ENCODE measurements around the gene NAALAD2. TPM values are rescaled to one million over a fixed set of nuclear protein-coding genes. Genes with fewer than 3 reads are reported as not detected.

NAALAD2 gene
- polyA plus RNA-seq, 1 donor (not counting 4 experiments of a cell fraction or from before 2014, with no cell fraction given), result not detected

GRCh38 chr11:90176069-90176468, 41.6 kb downstream of the NAALAD2 start:
- no peaks in the 10 kb centered on the region for H3K4me1 ChIP-seq (ENCODE audit: control insufficient read depth, extremely low read depth, insufficient read depth, low read length)
- H3K36me3 ChIP-seq (ENCODE audit: control insufficient read depth in 2 of 2, extremely low read depth in 1 of 2, insufficient read depth in 2 of 2, low read length in 2 of 2), result no peaks in the 10 kb centered on the region
- no peaks in the 10 kb centered on the region for H3K79me2 ChIP-seq (ENCODE audit: control insufficient read depth, insufficient read depth, low read length)
- H3K27me3 ChIP-seq (ENCODE audit: control insufficient read depth, extremely low read depth, insufficient read depth, low read length), result no peaks in the 10 kb centered on the region
- H3K9ac ChIP-seq (ENCODE audit: control insufficient read depth, extremely low read depth, insufficient read depth, low read length), result no peak overlapping the region
- no peak for DNase-seq (ENCODE audit: low read depth, low spot score)
- no peaks in the 10 kb centered on the region for H3K9me3 ChIP-seq (ENCODE audit: control insufficient read depth, low read depth, low read length)
- no peak overlapping the region for H2AFZ ChIP-seq (ENCODE audit: control insufficient read depth, low read length)
- dilution Hi-C loops (cut with MboI; ENCODE audit: extremely low pct_ligation_motif_present, low sequenced_read_pairs), result no loop called here
- no peak overlapping the region for H3K4me2 ChIP-seq (ENCODE audit: control insufficient read depth, extremely low read depth, insufficient read depth, low read depth, low read length)
- peaks cover 2% of the 10 kb centered on the region for H4K20me1 ChIP-seq (ENCODE audit: control insufficient read depth, extremely low read depth, insufficient read depth, low read length)
- H3K9me1 ChIP-seq (ENCODE audit: control insufficient read depth, extremely low read depth, insufficient read depth, low read length), result no peaks in the 10 kb centered on the region
- no peak for TF ChIP-seq CTCF (optimal IDR thresholded peaks at IDR 0.05 in 1 of 3, IDR thresholded peaks at IDR 0.05 in 1 of 3, conservative IDR thresholded peaks at IDR 0.05 in 1 of 3; ENCODE audit: extremely low read depth in 1 of 3, insufficient read depth in 2 of 3, low read length in 3 of 3)
- no peak for TF ChIP-seq EZH2 (IDR thresholded peaks at IDR 0.05; ENCODE audit: low read length)
- no peak overlapping the region for H3K27ac ChIP-seq (ENCODE audit: control insufficient read depth, insufficient read depth, low read length)
- no peak overlapping the region for H3K4me3 ChIP-seq (ENCODE audit: control insufficient read depth in 2 of 3, extremely low read depth in 1 of 3, insufficient read depth in 2 of 3, low read depth in 1 of 3, low read length in 3 of 3)
- FAIRE-seq, result no peak

- no peaks in the 10 kb centered on the region for H3K9me3 ChIP-seq (ENCODE audit: control insufficient read depth, low read depth, low read length)
- TF ChIP-seq EZH2 (IDR thresholded peaks at IDR 0.05; ENCODE audit: low read length), result no peak
- TF ChIP-seq CTCF (optimal IDR thresholded peaks at IDR 0.05 in 1 of 3, IDR thresholded peaks at IDR 0.05 in 1 of 3, conservative IDR thresholded peaks at IDR 0.05 in 1 of 3; ENCODE audit: extremely low read depth in 1 of 3, insufficient read depth in 2 of 3, low read length in 3 of 3), result no peak
- DNase-seq (ENCODE audit: low read depth, low spot score) (no peak), FAIRE-seq (no peak)
- no peaks in the 10 kb centered on the region for H3K4me1 ChIP-seq (ENCODE audit: control insufficient read depth, extremely low read depth, insufficient read depth, low read length)
- H2AFZ ChIP-seq (ENCODE audit: control insufficient read depth, low read length), result no peak overlapping the region
- no peak overlapping the region for H3K4me3 ChIP-seq (ENCODE audit: control insufficient read depth in 2 of 3, extremely low read depth in 1 of 3, insufficient read depth in 2 of 3, low read depth in 1 of 3, low read length in 3 of 3)
- H3K79me2 ChIP-seq (ENCODE audit: control insufficient read depth, insufficient read depth, low read length), result no peaks in the 10 kb centered on the region
- H3K27me3 ChIP-seq (ENCODE audit: control insufficient read depth, extremely low read depth, insufficient read depth, low read length), result no peaks in the 10 kb centered on the region
- dilution Hi-C loops (cut with MboI; ENCODE audit: extremely low pct_ligation_motif_present, low sequenced_read_pairs), result no loop called here
- no peaks in the 10 kb centered on the region for H3K36me3 ChIP-seq (ENCODE audit: control insufficient read depth in 2 of 2, extremely low read depth in 1 of 2, insufficient read depth in 2 of 2, low read length in 2 of 2)
- no peak overlapping the region for H3K9ac ChIP-seq (ENCODE audit: control insufficient read depth, extremely low read depth, insufficient read depth, low read length)
- H3K9me1 ChIP-seq (ENCODE audit: control insufficient read depth, extremely low read depth, insufficient read depth, low read length), result no peaks in the 10 kb centered on the region
- H4K20me1 ChIP-seq (ENCODE audit: control insufficient read depth, extremely low read depth, insufficient read depth, low read length), result peaks cover 2% of the 10 kb centered on the region
- no peak overlapping the region for H3K4me2 ChIP-seq (ENCODE audit: control insufficient read depth, extremely low read depth, insufficient read depth, low read depth, low read length)
- H3K27ac ChIP-seq (ENCODE audit: control insufficient read depth, insufficient read depth, low read length), result no peak overlapping the region
These were observed 44.3 kb downstream of the NAALAD2 start for GRCh38 chr11:90178751-90179150.

Measured in keratinocyte (primary cell).